Measurements from ENCODE around the gene PTCD3. TPM values are rescaled to one million over a fixed set of nuclear protein-coding genes. Genes with fewer than 3 reads are reported as not detected.

PTCD3 gene
- total RNA-seq, 1 experiment from 2014 or later: 180 TPM

DNA sequence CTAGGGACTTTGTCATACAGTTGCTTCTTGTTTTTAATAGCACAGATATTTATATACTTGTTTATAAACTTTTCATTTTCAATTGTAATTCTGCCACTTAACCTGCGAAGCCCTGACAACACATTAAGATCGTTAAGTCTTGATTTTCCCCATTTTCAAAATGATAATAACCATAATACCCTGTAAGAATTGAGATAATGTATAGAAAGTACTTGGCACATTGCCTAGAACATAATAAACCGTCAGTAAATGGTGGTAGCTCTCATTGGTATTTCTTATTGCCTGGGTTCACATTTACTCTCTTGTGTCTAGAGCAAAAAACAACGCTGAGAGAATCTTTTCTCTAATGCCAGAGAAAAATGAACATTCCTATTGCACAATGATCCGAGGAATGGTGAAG, 18.6 kb downstream of the PTCD3 start:
- no peak overlapping the region for H3K9ac ChIP-seq (ENCODE audit: extremely low read depth, insufficient read length, low read length)
- H4K20me1 ChIP-seq (ENCODE audit: control insufficient read depth, insufficient read depth, insufficient read length): no peaks in the 10 kb centered on the region
- no peak overlapping the region for H3K27ac Mint-ChIP-seq

More for the DNA sequence above, 18.6 kb downstream of the PTCD3 start:
- Histone ChIP-seq H3K4ac (ENCODE audit: low read depth, low read length) (no peak overlapping the region), H4K5ac (ENCODE audit: insufficient read length, low read depth, low read length) (no peak overlapping the region), H3K4me1 (ENCODE audit: insufficient read depth, low read length) (no peaks in the 10 kb centered on the region), H3K23ac (ENCODE audit: insufficient read length, low read depth, low read length) (no peak overlapping the region), H3K27ac (ENCODE audit: insufficient read length, low read depth, low read length) (no peak overlapping the region), H3K23me2 (ENCODE audit: insufficient read length, low read depth, low read length, poor library complexity, severe bottlenecking) (no peaks in the 10 kb centered on the region), H3K27me3 (ENCODE audit: insufficient read depth, low read length) (no peaks in the 10 kb centered on the region), H2AFZ (ENCODE audit: low read length) (no peak overlapping the region), H2BK12ac (ENCODE audit: insufficient read length, low read depth, low read length) (no peak overlapping the region), H3K14ac (ENCODE audit: insufficient read depth, low read length) (no peak overlapping the region), H2BK15ac (ENCODE audit: low read depth, low read length) (no peak overlapping the region), H3K9me3 (ENCODE audit: control insufficient read depth, low read depth, low read length) (no peaks in the 10 kb centered on the region), H2BK20ac (ENCODE audit: low read depth, low read length, poor library complexity, severe bottlenecking) (no peak overlapping the region), H4K8ac (replicated peaks; ENCODE audit: insufficient read length, low read depth, low read length) (no peak overlapping the region), H3K56ac (ENCODE audit: insufficient read length, low read depth, low read length) (no peak overlapping the region), H4K91ac (ENCODE audit: insufficient read length, low read depth, low read length) (no peak overlapping the region), H3T11ph (ENCODE audit: low read length) (no peak overlapping the region), H3K79me1 (ENCODE audit: insufficient read depth, low read depth, low read length, poor library complexity, severe bottlenecking) (no peaks in the 10 kb centered on the region), H2AK5ac (ENCODE audit: insufficient read length, low read length) (no peak overlapping the region), H2BK5ac (ENCODE audit: insufficient read length, low read length) (no peak overlapping the region), H3K4me2 (ENCODE audit: insufficient read depth, insufficient read length, low read length) (no peak overlapping the region), H3K79me2 (ENCODE audit: insufficient read depth, low read length) (no peaks in the 10 kb centered on the region), H2BK120ac (ENCODE audit: low read depth, low read length, poor library complexity, severe bottlenecking) (no peak overlapping the region), H3K18ac (ENCODE audit: insufficient read length, low read depth, low read length) (no peak overlapping the region)
- no peak for DNase-seq
- no CpG with 5 or more reads among the region's 5 CpGs for WGBS (ENCODE audit: extremely low coverage, insufficient read length, low lambda C conversion rate)
- Mint-ChIP-seq H3K36me3 (ENCODE audit: insufficient read depth in 1 of 3, low read depth in 3 of 3) (peaks cover 46 to 98% (median 79%) of the 10 kb centered on the region in 3 experiments; a peak in 6 of 7 replicates), H3K27me3 (ENCODE audit: low read depth) (no peaks in the 10 kb centered on the region), H3K9me3 (no peaks in the 10 kb centered on the region), H3K4me3 (no peak overlapping the region), H3K4me1 (no peaks in the 10 kb centered on the region)
- TF ChIP-seq, protein P1, sequence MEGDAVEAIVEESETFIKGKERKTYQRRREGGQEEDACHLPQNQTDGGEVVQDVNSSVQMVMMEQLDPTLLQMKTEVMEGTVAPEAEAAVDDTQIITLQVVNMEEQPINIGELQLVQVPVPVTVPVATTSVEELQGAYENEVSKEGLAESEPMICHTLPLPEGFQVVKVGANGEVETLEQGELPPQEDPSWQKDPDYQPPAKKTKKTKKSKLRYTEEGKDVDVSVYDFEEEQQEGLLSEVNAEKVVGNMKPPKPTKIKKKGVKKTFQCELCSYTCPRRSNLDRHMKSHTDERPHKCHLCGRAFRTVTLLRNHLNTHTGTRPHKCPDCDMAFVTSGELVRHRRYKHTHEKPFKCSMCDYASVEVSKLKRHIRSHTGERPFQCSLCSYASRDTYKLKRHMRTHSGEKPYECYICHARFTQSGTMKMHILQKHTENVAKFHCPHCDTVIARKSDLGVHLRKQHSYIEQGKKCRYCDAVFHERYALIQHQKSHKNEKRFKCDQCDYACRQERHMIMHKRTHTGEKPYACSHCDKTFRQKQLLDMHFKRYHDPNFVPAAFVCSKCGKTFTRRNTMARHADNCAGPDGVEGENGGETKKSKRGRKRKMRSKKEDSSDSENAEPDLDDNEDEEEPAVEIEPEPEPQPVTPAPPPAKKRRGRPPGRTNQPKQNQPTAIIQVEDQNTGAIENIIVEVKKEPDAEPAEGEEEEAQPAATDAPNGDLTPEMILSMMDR (conservative IDR thresholded peaks at IDR 0.05): no peak

Measured in H9 (cell line).